GM21717 (cell line): ENCODE measurements around the gene TNRC6A.

Source experiments
- ATAC-seq: cut with Tn5 transposase; IDR thresholded peaks from one replicate; pipeline ENCODE4 v1.9.1; 2021; ENCODE audit warnings: mild to moderate bottlenecking, moderate library complexity; ENCODE audit not compliant: unreplicated experiment

TNRC6A gene

DNA sequence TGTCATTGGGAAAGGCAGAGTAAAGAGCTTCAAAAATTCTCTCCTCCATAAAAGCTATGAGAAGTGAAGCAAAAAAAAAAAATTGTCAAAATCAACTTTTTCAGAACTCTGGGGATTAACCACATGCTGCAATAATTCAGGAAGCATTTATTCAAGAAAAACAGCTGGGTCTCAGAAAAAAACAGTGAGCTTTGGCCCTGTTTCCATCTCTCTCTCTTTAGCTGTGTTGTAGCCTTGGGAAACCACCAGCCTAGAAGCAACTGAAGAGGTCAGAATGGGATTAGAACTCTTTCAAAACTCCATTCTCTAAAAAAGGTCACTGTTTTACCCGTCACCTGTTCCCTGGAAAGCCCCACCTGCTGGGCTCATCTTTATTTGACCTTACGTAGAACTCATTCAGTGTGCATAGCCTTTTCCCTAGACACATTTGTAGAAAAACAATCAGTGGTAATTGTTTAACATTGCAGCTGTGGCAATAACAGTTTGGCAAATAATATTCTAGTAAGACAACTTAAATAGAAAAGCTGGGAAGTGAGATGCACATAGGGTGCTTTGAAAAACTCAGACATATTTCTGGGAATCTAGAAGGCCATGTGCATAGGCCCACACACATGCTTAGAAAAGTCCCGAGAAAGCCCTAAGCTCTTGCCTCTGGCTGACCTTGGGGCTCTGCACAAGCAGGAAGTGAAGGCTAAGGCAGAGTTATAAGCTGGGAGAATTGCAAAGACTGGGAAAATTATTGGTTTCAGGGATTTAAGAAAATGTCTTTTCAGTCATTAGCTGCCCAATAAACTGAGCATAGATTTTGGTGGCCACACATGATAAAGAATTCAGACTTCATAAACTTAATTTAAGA is 134.4 kb downstream of the TNRC6A start:
- ATAC-seq: no peak

DNA sequence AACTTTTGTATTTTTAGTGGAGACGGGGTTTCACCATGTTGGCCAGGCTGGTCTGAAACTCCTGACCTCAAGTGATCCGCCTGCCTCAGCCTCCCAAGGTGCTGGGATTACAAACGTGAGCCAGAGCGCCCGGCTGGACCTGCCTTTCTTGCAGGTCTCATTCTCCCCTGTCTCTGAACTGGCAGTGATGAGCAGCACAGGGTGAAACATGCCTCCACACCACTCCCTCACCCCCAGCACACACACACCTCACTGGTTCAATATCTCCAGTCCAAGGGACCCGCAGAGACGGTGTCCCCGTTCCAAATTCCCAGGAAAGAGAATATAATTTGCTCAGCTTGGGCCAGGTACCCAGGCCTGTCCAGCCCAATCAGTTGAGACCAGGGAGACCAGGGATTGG is 139.6 kb downstream of the TNRC6A start:
- no peak for ATAC-seq

DNA sequence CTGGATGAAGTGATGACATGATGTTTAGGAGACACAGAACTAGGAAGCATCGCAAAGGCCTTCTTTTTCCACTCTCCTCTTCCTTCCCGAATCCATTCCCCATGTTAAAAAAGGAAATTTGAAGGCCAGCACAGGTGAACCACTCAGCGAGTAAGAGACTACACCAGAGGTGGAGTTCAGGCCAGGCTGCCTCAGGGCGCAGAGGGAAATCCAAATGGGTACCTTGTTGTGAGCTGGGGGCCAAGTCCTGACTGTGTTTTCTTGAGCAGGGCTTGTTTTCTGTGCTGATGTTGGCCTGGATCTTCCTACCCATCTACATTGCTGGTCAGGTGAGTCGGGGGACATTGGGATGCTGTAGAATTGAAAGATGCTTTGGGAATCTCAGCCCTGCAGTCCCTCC is 142.4 kb downstream of the TNRC6A start:
- no peak for ATAC-seq

DNA sequence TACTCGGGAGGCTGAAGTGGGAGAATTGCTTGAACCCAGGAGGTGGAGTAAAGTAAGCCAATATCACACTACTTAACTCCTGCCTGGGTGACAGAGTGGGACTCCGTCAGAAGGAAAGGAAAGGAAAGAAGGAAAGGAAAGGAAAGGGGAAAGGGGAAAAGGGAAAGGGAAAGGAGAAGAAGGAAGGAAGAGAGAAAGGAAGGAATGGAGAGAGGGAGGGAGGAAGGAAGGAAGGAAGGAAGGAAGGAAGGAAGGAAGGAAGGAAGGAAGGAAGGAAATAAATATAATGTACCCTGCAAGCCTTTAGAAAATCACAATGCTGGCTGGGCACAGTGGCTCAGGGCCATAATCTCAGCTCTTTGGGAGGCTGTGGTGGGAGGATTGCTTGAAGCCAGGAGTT is 143.6 kb downstream of the TNRC6A start:
- ATAC-seq: no peak

DNA sequence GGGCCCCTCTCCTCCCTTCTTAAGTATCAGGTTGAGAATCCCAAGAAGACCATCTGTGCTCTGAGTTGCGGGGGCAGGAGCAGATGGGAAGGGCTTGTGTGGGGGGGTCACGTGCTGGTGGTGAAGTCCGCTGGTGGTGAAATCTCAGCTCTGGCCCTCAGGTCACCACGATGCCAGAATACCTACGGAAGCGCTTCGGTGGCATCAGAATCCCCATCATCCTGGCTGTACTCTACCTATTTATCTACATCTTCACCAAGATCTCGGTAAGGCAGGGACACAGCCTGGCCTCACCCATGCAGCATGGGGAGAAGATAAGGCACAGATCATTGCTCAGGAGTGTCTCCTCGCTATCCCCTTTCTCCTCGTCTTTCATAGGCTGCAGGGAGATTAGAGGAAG is 146.0 kb downstream of the TNRC6A start:
- no peak for ATAC-seq
